T-helper 2 cell (primary cell): ENCODE results near the gene NACC1.

Source experiments
- DNase-seq, 5 experiments: peaks; one replicate each; pipeline versions ENCODE4 v3.0.0 to v3.0.0-alpha.2; 2012 to 2022

Gene NACC1

DNA sequence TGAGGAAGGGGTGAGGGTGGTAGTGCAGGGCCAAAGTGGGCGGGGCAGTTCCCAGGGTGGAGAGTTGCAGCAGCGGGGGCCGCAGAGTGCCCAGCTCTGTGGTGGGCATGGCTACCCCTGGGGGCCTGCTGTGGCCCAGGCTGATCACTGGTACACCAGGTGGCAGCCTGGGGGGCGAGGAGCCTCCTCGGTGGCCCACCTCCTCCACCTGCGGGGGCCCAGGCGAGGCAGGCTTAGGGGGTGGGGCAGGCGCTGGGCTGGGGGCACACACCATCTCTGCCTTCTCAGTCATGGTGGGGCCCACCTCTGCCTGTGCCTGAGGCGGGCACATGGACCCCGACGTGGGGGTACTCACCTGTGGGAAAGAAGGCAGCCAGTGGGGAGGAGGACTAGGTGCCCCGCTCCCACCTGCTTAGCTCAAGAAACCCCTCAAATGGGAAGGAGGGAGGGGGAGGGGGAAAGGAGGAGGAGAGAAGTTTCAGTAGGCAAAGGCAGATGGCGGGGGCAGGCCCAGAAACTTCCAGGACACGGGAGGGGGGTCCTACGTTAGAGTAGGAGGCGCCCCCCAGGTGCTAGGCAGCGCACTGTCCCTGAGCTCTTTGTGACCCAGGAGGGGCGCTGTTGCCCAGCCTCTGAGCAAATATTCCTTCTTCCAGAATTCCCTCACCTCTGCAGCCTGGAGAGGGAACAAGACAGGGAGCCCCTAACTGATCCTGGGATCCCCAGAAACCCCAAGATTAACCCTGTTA is 17.0 kb upstream of the NACC1 start:
- DNase-seq: no peak

DNA sequence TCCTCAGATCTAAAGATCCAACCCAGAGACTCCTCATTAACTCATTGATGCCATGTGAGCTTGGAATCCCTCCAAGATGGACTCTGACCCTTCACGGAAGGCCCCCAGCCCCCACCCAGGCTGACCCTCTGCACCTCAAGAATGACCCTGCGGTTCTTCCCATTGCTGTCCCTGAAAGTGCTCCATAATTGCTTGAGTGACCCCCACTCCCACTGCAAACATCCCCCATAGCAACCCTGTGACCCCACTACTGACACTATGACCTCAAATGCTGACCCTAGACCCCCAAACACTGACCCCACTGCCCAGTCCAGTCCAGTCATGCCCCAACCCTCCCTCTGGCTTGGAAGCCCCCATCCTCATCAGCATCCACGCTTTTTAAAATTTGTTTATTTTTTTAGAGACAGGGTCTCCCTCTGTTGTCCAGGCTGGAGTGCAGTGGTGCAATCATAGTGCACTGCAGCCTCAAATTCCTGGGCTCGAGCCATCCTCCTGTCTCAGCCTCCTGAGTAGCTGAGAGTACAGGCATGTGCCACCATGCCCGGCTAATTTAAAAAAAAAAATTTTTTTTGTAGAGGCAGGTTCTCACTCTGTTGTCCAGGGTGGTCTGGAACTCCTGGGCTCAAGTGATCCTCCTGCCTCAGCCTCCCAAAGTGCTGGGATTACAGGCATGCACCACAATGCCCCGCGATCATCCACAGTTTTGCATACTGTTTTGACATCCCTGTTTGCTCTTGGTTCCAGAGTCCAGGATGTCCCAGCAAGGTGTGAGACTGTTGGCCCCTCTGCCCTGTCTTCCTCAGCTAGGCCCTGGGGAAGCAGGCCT is 16.3 kb upstream of the NACC1 start:
- DNase-seq: no peak

DNA sequence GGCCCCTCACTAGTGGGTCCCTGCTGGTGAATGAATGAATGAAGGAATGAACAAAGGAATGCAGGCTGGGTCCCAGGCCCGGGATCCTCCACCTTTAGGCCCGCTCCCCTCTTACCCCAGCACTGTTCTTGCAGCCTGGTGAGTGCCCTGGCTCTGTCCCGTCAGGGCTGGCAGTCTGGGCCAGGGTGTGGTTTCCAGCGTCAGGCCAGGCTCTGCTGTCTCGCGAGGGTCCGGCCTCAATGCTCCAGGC is 15.7 kb upstream of the NACC1 start:
- DNase-seq: no peak

DNA sequence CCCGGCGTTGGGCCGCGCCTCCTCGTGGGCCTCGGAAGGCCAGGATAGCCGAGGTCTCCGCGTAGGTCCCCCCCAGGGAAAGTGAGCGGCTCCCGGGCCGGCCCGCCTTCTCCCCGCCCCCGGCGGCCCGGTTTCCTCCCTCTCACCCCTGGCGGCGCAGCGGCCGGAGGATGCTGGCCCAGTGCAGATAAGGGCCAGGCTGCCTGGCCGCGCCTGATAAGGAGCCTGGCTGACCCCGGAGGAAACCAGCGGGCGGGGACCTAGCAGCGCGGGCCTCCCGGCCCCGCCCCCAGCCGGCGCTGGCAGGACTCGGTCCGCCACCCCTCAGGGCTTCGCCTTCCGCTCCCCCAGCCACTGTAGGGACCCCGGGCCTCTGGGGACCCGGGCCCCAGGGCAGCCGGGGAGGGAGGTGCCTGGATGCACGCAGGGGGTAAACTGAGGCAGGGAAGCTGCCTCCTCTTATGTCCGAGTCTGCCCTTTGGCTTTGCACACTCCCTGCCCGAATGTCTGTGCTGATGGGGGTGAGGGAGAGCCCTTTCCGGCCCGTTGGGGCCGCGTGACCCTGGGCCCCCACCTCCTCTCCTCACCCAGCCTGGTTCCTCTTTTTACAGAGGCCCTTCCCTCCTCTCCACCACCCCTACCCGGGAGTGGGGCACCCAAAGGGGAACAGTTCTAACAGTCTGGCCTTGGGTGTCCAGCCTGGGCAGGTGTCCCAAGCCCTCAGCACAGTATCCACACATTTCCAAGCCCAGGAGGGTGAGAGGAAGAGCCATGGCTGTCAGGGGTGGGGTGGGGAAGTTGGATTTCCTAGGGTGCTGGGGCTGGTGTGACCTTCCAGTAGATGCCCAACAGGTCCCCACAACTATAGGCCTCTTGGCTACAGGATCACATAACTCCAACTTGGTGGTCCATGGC is 15.1 kb upstream of the NACC1 start, which contains the start of gene LYL1:
LYL1 (minus strand) TSS at position 193 of the 915 bp plus-strand sequence. CDS start 1,687 bp downstream, outside the sequence.
- DNase-seq: peak in 1 of 5 experiments; percentile 34

DNA sequence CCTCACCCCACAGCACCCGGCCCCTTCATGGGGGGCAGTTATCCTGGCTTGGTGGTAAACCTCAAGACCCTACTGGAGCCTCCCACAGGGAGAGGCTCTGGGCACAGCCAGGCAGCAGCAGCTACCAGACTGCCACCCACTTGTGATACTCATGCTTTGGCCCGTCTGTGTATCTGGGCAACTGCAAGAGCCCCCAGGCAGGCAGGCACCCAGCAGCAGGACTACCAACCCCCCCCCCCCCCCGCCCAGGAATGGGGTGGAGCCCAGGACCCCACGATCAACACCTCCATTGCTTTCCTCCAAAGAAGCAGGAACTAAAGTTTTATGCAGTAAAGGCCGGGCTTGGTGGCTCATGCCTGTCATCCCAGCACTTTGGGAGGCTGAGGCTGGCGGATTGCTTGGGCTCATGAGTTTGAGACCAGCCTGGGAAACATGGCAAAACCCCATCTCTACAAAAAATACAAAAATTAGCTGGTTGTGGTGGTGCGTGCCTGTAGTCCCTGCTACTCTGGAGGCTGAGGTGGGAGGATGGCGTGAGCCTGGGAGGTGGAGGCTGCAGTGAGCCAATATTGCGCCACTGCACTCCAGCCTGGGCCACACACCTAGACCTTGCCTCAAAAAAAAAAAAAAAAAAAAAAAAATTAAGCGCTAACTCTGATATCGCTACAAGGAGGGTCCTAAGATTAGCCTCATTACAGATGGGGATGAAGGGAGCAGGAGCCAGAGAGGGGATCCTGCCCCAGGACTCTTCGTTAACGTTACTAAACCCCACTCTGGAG is 14.3 kb upstream of the NACC1 start:
- DNase-seq: no peak

DNA sequence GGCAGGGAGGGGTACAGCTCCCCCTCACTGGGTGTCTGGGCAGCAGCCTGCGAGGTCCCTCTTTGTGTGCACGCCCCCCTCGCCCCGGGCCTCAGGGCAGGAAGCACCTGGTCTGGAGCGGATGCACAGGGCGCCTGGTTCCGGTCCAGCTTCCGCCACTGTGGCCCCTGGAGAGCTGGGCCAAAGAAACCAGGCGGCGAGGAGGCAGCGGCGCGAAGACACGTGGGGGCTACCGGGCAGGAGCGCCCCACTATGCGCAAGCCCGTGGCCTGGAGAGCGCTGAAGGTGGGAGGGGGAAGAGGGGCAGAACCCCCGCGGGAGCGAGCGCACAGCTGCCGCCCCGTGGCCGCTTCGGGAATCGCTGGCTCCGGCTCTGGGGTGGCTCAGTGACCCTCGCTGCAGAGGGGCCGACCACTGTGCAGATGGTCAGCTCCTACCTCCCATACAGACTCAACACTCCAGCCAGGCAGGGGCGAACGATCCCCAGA is 13.7 kb upstream of the NACC1 start:
- peak; percentile 45 to 71 (median 49) for DNase-seq

DNA sequence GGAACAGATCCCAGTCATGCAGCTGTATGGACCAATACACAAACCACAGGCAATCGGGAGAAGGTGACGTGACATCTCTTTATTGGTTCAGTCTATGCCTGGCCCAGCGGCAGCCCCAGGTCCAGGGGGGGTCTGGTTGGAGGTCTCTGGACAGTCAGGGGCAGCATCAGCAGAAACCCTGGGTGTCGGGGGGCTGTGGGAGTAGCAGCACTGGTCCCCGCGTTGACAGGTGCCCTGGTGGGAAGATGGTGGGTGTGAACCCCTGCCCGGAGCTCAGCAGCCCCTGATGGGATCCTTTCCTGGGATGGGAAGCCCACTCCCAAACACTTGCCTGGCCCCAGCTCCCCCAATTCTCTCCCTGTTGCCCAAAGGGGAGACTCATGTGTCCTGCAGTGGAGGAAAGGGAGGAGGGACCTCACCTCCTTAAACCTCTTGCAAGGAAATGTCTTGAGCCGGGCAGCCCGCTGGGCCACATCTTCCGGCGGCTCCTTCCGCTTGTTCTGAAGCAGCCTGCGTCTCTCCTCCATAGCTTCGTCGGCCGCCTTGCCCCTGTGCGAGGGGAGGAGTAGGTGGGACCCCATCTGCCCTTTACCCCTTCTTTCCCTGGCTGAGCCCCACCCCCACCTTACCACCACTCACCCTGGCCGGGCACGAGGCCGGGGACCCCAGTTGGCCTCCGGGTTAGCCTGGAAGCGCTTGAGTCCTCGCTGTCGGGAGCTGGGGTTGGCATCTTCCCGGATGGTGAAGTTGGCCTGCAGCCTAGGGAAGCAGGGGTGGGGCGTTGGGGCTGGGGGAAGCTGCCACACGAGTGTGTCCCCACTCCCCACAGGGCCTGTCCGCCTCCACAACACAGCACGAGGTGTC is 13.0 kb upstream of the NACC1 start:
- DNase-seq: peak in 1 of 5 experiments; percentile 64

DNA sequence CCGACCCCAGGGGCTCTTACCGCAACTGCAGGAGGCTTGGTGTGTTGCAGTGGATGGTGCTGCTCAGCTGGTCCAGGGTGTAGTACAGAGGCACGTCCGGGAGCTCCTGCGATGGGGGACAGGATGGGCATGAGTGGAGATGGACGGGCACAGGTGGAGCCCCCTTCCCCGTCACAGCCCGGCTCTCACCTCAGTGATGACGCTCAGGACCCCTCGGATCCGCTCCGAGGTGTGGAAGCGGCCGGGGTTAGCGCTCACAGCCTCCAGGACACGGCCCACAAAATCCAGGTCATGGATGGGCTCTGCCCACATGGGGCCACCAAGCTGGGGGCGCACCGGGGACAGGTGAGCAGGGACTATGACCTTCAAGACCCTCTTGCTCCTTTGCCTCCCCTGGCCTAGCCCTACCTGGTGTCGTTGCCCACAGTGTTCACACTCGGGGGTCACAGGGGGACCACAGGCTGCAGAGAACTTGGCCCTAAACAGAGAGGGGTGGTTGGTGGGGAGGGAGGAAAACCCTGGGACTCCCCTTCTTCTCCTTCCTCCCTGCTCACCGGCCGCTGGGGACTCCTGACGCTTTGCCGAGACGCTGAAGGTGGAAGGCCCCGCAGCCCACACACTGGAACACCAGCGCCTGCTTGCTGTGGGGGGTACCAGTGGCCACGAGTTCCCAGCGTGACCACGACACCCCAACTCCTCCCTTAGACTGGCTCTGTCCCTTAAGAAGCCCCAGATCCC is 8.5 kb upstream of the NACC1 start:
- no peak for DNase-seq

DNA sequence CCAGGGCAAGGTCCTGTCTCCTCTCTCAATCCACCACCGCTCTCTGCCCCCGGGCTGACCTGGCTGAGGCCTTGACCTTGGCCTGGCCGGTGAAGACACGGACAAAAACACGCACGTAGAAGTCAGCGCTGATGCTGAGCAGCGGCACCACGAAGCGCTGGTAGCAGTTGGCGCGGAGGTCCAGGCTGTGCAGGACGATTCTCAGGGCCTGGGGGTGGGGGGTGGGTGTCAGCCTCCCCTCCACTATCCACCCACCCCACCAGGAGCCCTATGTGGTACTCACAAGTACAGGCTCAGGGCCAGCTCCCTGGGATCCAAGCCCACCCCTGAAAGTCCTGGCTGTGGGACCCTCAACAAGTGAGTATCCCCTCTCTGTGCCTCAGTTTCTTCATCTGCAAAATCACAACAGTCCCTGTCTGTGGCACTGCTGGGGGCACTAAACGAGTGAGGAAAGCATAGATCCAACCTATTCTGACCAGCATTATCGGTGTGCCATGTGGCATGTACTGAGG is 7.9 kb upstream of the NACC1 start:
- no peak for DNase-seq

DNA sequence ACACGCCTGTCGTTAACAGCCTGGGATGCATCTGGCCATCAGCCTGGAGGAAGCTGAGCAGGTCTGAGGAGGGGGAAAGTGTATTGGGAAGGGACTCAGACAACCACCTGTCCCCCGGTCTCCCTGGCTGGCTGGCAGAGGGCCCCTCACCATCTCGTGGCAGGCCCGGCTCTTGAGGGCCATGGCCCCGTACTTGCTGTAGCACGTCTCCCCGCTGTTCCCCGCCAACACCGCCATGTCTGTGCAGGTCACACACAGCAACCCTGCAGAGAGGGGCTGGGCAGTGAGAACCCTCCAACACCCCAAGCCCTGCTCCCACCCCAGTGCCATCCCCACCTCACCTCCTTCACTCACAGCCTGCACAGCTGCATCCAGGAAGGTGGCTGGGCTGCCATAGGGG is 5.5 kb upstream of the NACC1 start:
- DNase-seq: no peak

DNA sequence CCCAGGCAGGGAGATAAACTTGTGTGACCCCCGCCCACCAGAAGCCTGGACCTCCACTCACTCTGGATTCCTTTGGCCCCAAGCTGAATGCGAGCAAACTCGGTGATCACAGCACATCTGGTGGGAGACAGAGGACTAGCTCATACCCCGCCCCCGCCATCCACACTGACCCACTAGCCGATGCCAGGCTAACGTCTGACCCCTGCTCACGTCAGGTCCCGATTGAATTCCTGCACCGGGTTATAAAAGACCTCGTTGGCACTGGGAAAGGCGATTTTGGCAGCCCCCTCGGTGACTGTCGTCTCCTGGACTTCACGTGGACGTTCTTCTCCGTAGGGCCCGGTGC is 2.2 kb upstream of the NACC1 start:
- DNase-seq: no peak

DNA sequence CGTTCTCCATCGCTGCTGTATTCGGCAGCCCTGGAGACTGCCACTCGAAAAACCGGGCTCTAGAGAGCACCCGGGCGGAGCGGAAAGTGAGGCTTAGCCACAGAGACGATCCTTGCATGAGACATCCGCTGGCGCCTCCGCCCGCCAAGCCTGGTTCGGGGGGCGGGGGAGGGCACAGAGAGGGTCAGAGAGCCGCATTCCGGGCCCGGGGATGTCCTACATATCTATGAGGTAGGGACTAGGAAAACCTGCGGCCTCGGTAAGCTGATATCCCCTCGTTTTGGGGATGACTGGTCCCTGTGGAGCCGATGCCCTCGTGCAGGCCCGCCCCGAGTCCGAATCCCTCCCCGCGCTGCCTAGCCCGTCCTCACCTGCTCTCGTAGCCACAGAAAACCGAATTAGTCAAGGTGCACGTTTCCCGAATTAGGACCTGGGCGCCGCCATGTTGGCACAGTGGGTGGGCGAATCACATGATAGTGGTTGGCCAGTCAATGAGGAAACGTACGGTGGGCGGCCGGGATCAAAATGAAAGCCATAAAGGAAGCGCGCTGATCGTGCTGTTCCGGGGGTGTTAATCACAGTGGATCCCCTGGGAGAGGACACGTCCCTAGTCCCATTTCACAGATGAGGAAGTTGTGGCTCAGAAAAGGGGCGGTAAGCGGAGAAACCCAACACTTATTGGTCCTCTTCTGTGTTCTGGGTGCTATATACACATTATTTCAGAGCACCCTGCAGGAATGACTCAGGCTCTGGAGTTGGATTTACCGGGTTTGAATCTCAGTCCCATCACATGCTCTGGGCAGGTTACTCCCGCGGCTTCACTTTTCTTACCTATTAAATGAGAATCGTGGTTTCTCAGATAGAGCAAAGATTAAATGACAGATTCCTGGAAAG is 1.5 kb upstream of the NACC1 start, which contains the start of gene TRMT1:
TRMT1 (minus strand) TSS at position 459 of the 894 bp plus-strand sequence; CDS start at position 118, 341 bp downstream.
- peak; percentile 74 to 92 (median 84) for DNase-seq

DNA sequence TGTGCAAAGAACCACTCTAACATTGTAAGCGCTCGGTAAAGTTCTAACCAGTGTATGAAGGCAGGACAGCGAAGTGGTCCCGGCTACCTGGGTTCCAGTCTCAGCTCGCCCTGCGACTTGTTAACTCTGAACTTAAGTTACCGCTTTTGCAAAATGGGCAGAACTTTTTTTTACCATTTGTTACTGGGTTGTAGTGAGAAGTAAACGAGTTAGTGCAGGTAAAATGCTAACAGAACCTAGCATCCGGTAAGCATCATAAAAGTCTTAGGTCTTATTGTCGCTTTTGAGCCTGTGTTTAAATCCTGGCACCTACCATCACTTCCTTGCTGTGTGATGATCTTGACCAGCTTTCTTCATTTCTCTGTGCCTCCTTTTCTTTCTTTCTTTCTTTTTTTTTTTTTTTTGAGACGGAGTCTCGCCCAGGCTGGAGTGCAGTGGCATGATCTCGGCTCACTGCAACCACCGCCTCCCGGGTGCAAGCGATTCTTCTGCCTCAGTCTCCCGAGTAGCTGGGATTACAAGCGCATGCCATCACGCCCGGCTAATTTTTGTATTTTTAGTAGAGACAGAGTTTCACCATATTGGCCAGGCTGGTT is 790 bp upstream of the NACC1 start:
- peak in 2 of 5 experiments; percentile 30 to 51 for DNase-seq

DNA sequence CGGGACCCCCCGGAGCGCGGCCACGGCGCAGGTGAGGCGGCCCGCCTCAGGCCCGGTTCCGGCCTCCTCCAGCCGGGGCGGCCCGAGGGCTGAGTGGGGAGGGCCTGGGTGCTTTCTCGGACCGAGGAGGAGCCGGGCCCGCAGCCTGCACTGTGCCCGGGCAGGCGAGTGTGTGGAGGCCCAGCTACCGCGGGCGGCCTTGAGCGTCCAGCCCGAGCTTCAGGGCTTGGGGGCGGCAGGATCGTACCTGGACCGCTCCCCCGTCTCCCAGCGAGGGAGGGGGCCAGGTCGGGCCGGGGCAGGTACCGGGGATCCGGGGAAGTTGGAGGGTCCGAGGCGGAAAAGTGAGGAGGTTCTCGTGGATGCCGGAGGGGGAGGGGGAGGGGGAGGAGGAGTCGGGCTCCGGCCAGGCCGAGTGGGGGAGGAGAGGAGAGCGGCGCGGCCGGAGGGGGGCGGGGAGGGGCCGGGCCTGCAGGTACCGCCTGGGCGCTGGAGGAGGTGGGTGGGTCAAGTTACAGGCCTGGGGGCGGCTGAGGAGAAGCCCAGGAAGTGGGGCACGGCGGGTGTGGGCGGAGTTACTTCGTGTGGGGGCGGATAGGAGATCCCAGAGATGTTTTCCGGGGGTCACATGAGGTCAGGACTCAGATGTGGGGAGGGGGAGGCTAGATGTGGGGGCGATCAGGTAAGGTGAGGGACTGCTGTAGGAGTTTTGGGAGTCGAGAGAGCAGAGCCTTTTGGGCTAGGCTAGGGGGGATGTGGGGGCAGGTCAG is 545 bp downstream of the NACC1 start:
- DNase-seq: peak in 1 of 5 experiments; percentile 51

DNA sequence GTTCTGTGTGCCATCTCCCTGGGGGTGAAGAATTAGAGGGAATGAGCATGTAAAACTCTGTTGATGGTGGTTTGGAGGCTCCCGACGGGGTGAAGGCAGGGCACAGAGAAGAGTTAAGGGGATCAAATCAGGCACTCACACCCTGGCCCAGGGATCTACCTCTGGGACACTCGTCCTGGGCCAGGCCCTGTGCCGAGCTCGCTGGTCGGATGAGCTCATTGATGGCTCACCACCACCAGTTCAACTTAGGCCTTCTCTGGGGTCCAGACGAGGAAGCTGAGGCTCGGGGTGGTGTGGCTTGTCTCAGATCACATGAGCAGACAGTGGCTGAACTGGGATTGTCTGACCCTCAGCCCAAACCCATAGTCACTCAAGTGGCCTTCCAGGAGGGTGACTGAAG is 1.6 kb downstream of the NACC1 start:
- DNase-seq: no peak

DNA sequence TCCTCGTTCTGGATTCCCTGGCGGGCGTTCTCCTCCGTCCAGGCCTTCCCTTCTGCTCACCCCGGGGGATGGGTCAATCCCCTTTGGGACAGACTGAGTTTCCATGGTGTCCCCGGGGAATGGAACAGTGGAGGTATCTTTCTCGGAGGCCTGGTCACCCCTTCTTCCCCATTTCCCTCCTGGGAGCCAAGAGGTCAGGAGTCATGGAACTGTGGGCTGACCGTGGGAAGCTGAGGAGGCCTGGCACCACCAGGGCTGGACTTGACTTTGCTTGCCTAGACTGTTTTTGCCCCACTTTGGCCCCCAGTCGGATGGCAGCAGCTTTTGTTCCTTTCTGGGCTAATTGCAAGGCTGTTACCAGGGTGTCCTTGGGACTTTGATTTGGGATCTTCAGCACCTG is 2.0 kb downstream of the NACC1 start:
- no peak for DNase-seq

DNA sequence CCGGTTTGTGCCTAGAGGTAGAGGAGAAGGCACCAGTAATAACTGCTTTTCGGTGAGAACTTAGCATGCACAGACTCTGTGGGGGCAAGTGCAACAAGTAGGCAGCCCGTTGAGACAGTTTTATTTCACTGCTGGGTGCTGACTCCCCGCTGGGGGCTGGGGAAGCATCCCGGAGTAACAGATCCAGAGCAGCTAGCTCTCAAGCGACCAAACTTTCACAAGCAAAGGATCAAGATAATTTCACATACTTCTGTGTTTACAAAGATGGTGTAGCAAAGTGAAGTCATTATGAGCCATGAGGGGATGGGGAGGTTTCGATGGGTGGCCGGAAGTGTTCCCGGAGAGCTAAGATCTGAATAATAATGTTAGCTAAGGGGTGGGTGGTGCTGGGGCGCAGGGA is 2.8 kb downstream of the NACC1 start:
- no peak for DNase-seq
